Liver (tissue), 9 donors: ENCODE data around the gene HRH1. TPM values are rescaled to one million over a fixed set of nuclear protein-coding genes. Genes with fewer than 3 reads are reported as not detected.
A peak's percentile ranks its signal among the peaks of the same experiment; 100 is the strongest.

ENCODE experiments used
- DNase-seq: peaks from one replicate; pipeline ENCODE4 v3.0.0-alpha.2; 2017; ENCODE audit warnings: low spot score
- H3K27ac ChIP-seq, 2 donors: one replicate each; pipeline ENCODE4 v1.7.0; 2013; ENCODE audit warnings: inconsistent platforms in 2 of 2, low read length in 2 of 2, control low read depth in 1 of 2, low read depth in 1 of 2, mild to moderate bottlenecking in 1 of 2
- H3K27me3 ChIP-seq, 4 donors: one replicate each; pipeline versions ENCODE4 v1.6.1 to v1.7.0; 2013; ENCODE audit warnings: low read length in 3 of 4, inconsistent platforms in 1 of 4, mild to moderate bottlenecking in 1 of 4, moderate library complexity in 1 of 4; ENCODE audit not compliant: control insufficient read depth in 4 of 4, insufficient read depth in 4 of 4
- H3K36me3 ChIP-seq, 4 donors: one replicate each; pipeline versions ENCODE4 v1.6.1 to v1.7.0; 2013; ENCODE audit warnings: low read length in 3 of 4, mild to moderate bottlenecking in 3 of 4, low read depth in 1 of 4, moderate library complexity in 1 of 4; ENCODE audit not compliant: control insufficient read depth in 4 of 4, insufficient read depth in 3 of 4
- H3K4me1 ChIP-seq, 4 donors: one replicate each; pipeline versions ENCODE4 v1.6.1 to v1.7.0; 2013; ENCODE audit warnings: low read length in 3 of 4, mild to moderate bottlenecking in 3 of 4, moderate library complexity in 1 of 4; ENCODE audit not compliant: control insufficient read depth in 4 of 4, insufficient read depth in 4 of 4
- H3K4me3 ChIP-seq, 3 donors: one replicate each; pipeline versions ENCODE4 v1.6.1 to v1.7.0; 2013; ENCODE audit warnings: low read length in 3 of 3, control low read depth in 1 of 3, low read depth in 1 of 3, mild to moderate bottlenecking in 1 of 3
- H3K9ac ChIP-seq, 2 donors: one replicate each; pipeline ENCODE4 v1.7.0; 2013; ENCODE audit warnings: low read length in 2 of 2, mild to moderate bottlenecking in 2 of 2, moderate library complexity in 2 of 2, control low read depth in 1 of 2, low read depth in 1 of 2
- H3K9me3 ChIP-seq, 4 donors: one replicate each; pipeline versions ENCODE4 v1.6.1 to v1.7.0; 2013; ENCODE audit warnings: low read length in 3 of 4; ENCODE audit not compliant: control insufficient read depth in 4 of 4
- EGR1 ChIP-seq, 2 donors: IDR thresholded peaks; 2 replicates each; pipeline ENCODE4 v1.6.1; 2016 to 2018; ENCODE audit warnings: antibody characterized with exemption in 2 of 2, low read depth in 2 of 2
- FOXA2 ChIP-seq: IDR thresholded peaks from 2 replicates; pipeline ENCODE4 v1.6.1; 2016; ENCODE audit warnings: antibody characterized with exemption
- GABPA ChIP-seq, 2 donors: IDR thresholded peaks in 1 of 2; conservative IDR thresholded peaks in 1 of 2; 2 replicates each; pipeline ENCODE4 v1.6.1; 2016; ENCODE audit warnings: antibody characterized with exemption in 2 of 2, mild to moderate bottlenecking in 1 of 2, moderate library complexity in 1 of 2
- HNF4A ChIP-seq, 2 donors: conservative IDR thresholded peaks; 2 replicates each; pipeline ENCODE4 v1.6.1; 2016; ENCODE audit warnings: antibody characterized with exemption in 2 of 2, mild to moderate bottlenecking in 2 of 2
- HNF4G ChIP-seq: IDR thresholded peaks from 2 replicates; pipeline ENCODE4 v1.6.1; 2016; ENCODE audit warnings: antibody characterized with exemption
- JUND ChIP-seq, 2 donors: IDR thresholded peaks; 2 replicates each; pipeline ENCODE4 v1.6.1; 2016; ENCODE audit warnings: antibody characterized with exemption in 2 of 2
- NR2F2 ChIP-seq: IDR thresholded peaks from 2 replicates; pipeline ENCODE4 v1.6.1; 2016; ENCODE audit warnings: antibody characterized with exemption
- RAD21 ChIP-seq, 2 donors: IDR thresholded peaks; 2 replicates each; pipeline ENCODE4 v1.6.1; 2016; ENCODE audit warnings: antibody characterized with exemption in 2 of 2, mild to moderate bottlenecking in 2 of 2
- RXRA ChIP-seq, 2 donors: IDR thresholded peaks; 2 replicates each; pipeline ENCODE4 v1.6.1; 2017 to 2018; ENCODE audit warnings: antibody characterized with exemption in 2 of 2, mild to moderate bottlenecking in 1 of 2
- SP1 ChIP-seq: IDR thresholded peaks from 2 replicates; pipeline ENCODE4 v1.6.1; 2018; ENCODE audit warnings: antibody characterized with exemption, mild to moderate bottlenecking
- TAF1 ChIP-seq: conservative IDR thresholded peaks from 2 replicates; pipeline ENCODE4 v1.6.1; 2016; ENCODE audit warnings: antibody characterized with exemption, mild to moderate bottlenecking
- YY1 ChIP-seq: IDR thresholded peaks from 2 replicates; pipeline ENCODE4 v1.6.1; 2016; ENCODE audit warnings: antibody characterized with exemption, mild to moderate bottlenecking
- WGBS: extraction: QIAGEN DNeasy Blood & Tissue Kit; methylation state at CpG from one replicate; pipeline ENCODE4 v1.1.7; 2013; 5-methylcytosine and 5-hydroxymethylcytosine counted together
- polyA plus RNA-seq, 2 donors: library from polyadenylated mRNA; stranded (reverse) in 1 of 2; unstranded in 1 of 2; fragments of 200-250 nt in 1 of 2; fragments of >200 nt in 1 of 2; fragmentation: Nextera tagmentation in 1 of 2; extraction: Ambion mirVana in 1 of 2; gene quantifications; one replicate each; pipeline versions ENCODE4 v1.2.1 to v1.2.3, GENCODE V29; 2013 to 2015
- total RNA-seq, 2 donors: library from RNA; depleted of rRNA; stranded (reverse); fragments of >200 nt; gene quantifications; one replicate each; pipeline ENCODE4 v1.2.3, GENCODE V29; 2014
- TF ChIP-seq, protein P1 (sequence below): IDR thresholded peaks from 2 replicates; pipeline ENCODE4 v1.6.1; 2016; ENCODE audit warnings: antibody characterized with exemption, mild to moderate bottlenecking
- TF ChIP-seq, protein P2 (sequence below): fragments of 150-350 bp; IDR thresholded peaks from 2 replicates; pipeline ENCODE4 v1.5.1; 2017; ENCODE audit warnings: improper control_type of control experiment, low read depth, low read length; ENCODE audit not compliant: missing input control
- TF ChIP-seq, protein P3 (sequence below): IDR thresholded peaks from 2 replicates; pipeline ENCODE4 v1.6.1; 2016; ENCODE audit warnings: antibody characterized with exemption
- TF ChIP-seq, protein P4 (sequence below): IDR thresholded peaks from 2 replicates; pipeline ENCODE4 v1.6.1; 2016; ENCODE audit warnings: antibody characterized with exemption
- donor health status: healthy.
- donor health status: healthy.
- donor health status: healthy.
- donor health status: healthy.
- donor health status: healthy.

HRH1 gene
- total and polyA plus RNA-seq, 4 donors = 0.07 to 1.3 (median 0.31) TPM

DNA sequence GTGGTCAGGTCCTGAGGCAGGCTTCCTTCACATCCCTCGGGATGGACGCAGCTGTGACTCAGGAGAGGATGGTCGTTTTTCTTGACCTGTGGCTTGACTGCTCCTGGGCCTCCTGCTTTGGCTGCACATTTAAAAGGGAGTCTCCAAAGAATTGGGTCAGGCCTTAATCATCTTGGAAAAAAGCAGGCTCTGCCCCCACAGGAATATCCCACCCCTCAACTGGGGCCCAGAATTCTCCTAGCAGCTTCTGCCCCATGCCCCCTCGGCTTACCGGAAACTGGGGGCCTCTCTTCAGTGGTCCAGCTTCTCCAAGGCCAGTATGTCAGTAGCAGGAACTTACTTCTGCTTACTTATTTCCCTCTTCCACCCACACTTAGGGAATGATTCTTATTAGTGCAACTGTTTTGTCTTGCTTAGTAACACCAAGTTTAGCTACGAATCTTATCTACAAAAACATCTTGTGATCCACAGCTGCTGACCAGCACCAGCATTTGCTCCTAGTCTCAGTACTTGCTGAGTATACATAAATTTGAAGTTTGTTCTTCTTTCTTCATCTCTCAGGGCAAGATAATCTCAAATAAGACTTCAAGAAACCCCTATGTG is 153.6 kb downstream of the HRH1 start:
- no peak for DNase-seq
- WGBS = 90% methylated on average over 6 of the region's 6 CpGs
- no peak overlapping the region for H3K27ac ChIP-seq
- no peak for TF ChIP-seq YY1
- TF ChIP-seq, protein P1, sequence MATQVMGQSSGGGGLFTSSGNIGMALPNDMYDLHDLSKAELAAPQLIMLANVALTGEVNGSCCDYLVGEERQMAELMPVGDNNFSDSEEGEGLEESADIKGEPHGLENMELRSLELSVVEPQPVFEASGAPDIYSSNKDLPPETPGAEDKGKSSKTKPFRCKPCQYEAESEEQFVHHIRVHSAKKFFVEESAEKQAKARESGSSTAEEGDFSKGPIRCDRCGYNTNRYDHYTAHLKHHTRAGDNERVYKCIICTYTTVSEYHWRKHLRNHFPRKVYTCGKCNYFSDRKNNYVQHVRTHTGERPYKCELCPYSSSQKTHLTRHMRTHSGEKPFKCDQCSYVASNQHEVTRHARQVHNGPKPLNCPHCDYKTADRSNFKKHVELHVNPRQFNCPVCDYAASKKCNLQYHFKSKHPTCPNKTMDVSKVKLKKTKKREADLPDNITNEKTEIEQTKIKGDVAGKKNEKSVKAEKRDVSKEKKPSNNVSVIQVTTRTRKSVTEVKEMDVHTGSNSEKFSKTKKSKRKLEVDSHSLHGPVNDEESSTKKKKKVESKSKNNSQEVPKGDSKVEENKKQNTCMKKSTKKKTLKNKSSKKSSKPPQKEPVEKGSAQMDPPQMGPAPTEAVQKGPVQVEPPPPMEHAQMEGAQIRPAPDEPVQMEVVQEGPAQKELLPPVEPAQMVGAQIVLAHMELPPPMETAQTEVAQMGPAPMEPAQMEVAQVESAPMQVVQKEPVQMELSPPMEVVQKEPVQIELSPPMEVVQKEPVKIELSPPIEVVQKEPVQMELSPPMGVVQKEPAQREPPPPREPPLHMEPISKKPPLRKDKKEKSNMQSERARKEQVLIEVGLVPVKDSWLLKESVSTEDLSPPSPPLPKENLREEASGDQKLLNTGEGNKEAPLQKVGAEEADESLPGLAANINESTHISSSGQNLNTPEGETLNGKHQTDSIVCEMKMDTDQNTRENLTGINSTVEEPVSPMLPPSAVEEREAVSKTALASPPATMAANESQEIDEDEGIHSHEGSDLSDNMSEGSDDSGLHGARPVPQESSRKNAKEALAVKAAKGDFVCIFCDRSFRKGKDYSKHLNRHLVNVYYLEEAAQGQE = peak; percentile 12
- TF ChIP-seq SP1 = no peak
- H3K9ac ChIP-seq = no peak overlapping the region
- peaks cover 2 to 38% (median 31%) of the 10 kb centered on the region in 4 donors for H3K36me3 ChIP-seq
- no peaks in the 10 kb centered on the region for H3K27me3 ChIP-seq
- H3K4me3 ChIP-seq = no peak overlapping the region
- no peaks in the 10 kb centered on the region for H3K9me3 ChIP-seq
- H3K4me1 ChIP-seq = no peaks in the 10 kb centered on the region

DNA sequence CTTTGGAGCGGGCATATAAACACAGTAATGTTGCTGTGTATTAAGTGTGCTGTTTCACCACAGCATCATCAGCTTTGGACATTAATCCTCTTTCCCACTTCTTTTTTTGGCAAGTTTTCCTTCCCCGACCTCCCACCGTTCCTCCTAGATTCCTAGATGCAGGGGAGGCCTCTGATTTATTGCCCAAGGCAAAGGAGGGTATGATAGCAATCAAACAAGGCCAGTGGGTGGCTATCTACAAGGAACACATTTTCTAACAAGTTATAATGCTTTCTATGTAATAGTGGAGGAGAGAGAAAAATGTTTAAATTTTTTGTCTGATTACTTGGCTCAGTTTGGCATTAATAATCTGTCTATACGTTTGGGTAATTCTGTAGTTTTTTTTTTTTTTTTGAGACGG is 156.0 kb downstream of the HRH1 start:
- no peak overlapping the region for H3K4me3 ChIP-seq
- H3K36me3 ChIP-seq = peaks cover 2 to 46% (median 37%) of the 10 kb centered on the region in 4 donors
- no peak overlapping the region for H3K27ac ChIP-seq
- 94% methylated on average over 5 of the region's 5 CpGs for WGBS
- no peaks in the 10 kb centered on the region for H3K9me3 ChIP-seq
- TF ChIP-seq NR2F2 = no peak
- TF ChIP-seq TAF1 = no peak
- TF ChIP-seq, protein P2, sequence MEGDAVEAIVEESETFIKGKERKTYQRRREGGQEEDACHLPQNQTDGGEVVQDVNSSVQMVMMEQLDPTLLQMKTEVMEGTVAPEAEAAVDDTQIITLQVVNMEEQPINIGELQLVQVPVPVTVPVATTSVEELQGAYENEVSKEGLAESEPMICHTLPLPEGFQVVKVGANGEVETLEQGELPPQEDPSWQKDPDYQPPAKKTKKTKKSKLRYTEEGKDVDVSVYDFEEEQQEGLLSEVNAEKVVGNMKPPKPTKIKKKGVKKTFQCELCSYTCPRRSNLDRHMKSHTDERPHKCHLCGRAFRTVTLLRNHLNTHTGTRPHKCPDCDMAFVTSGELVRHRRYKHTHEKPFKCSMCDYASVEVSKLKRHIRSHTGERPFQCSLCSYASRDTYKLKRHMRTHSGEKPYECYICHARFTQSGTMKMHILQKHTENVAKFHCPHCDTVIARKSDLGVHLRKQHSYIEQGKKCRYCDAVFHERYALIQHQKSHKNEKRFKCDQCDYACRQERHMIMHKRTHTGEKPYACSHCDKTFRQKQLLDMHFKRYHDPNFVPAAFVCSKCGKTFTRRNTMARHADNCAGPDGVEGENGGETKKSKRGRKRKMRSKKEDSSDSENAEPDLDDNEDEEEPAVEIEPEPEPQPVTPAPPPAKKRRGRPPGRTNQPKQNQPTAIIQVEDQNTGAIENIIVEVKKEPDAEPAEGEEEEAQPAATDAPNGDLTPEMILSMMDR = no peak
- TF ChIP-seq RAD21 (IDR thresholded peaks at IDR 0.05) = no peak
- TF ChIP-seq SP1 = no peak
- TF ChIP-seq, protein P3, sequence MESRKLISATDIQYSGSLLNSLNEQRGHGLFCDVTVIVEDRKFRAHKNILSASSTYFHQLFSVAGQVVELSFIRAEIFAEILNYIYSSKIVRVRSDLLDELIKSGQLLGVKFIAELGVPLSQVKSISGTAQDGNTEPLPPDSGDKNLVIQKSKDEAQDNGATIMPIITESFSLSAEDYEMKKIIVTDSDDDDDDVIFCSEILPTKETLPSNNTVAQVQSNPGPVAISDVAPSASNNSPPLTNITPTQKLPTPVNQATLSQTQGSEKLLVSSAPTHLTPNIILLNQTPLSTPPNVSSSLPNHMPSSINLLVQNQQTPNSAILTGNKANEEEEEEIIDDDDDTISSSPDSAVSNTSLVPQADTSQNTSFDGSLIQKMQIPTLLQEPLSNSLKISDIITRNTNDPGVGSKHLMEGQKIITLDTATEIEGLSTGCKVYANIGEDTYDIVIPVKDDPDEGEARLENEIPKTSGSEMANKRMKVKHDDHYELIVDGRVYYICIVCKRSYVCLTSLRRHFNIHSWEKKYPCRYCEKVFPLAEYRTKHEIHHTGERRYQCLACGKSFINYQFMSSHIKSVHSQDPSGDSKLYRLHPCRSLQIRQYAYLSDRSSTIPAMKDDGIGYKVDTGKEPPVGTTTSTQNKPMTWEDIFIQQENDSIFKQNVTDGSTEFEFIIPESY = no peak
- TF ChIP-seq, protein P4, sequence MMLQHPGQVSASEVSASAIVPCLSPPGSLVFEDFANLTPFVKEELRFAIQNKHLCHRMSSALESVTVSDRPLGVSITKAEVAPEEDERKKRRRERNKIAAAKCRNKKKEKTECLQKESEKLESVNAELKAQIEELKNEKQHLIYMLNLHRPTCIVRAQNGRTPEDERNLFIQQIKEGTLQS = no peak
- no peak for TF ChIP-seq RXRA (IDR thresholded peaks at IDR 0.05)
- TF ChIP-seq, protein P1 = no peak
- TF ChIP-seq EGR1 (IDR thresholded peaks at IDR 0.05; ENCODE audit: low read depth in 2 of 2) = no peak
- TF ChIP-seq HNF4G = no peak
- no peak for TF ChIP-seq JUND (IDR thresholded peaks at IDR 0.05)
- no peak for TF ChIP-seq HNF4A (conservative IDR thresholded peaks at IDR 0.05)
- no peak for TF ChIP-seq FOXA2
- no peak for TF ChIP-seq GABPA (IDR thresholded peaks at IDR 0.05 in 1 of 2, conservative IDR thresholded peaks at IDR 0.05 in 1 of 2)
- TF ChIP-seq YY1 = no peak
- H3K27me3 ChIP-seq = no peaks in the 10 kb centered on the region
- no peak for DNase-seq
- H3K4me1 ChIP-seq = no peaks in the 10 kb centered on the region
- no peak overlapping the region for H3K9ac ChIP-seq
